Urinary bladder (tissue), 4 donors: ENCODE measurements around the gene HIBADH. TPM values are rescaled to one million over a fixed set of nuclear protein-coding genes. Genes with fewer than 3 reads are reported as not detected.
"Not testable (repeated sequence)": the region's sequence is repeated elsewhere in the genome, so short reads cannot be mapped to it uniquely, and the experiment has no call there.

ENCODE experiments used
- DNase-seq: peaks from one replicate; pipeline ENCODE4 v3.0.0-alpha.2; 2015; ENCODE audit errors: extremely low spot score
- H3K27ac ChIP-seq: one replicate; pipeline ENCODE4 v1.5.1; 2013; ENCODE audit warnings: low read depth, mild to moderate bottlenecking, moderate library complexity
- H3K36me3 ChIP-seq: one replicate; pipeline ENCODE4 v1.6.1; 2013; ENCODE audit warnings: mild to moderate bottlenecking, moderate library complexity; ENCODE audit not compliant: insufficient read depth
- H3K4me1 ChIP-seq: one replicate; pipeline ENCODE4 v1.6.1; 2013; ENCODE audit warnings: mild to moderate bottlenecking, moderate library complexity; ENCODE audit not compliant: insufficient read depth
- H3K4me3 ChIP-seq: one replicate; pipeline ENCODE4 v1.5.1; 2013; ENCODE audit warnings: low read depth, low read length
- WGBS: extraction: QIAGEN DNeasy Blood & Tissue Kit; methylation state at CpG from one replicate; pipeline ENCODE4 v1.1.7; 2013; 5-methylcytosine and 5-hydroxymethylcytosine counted together
- polyA plus RNA-seq: library from polyadenylated mRNA; stranded (reverse); fragments of 200-250 nt; gene quantifications from one replicate; pipeline ENCODE4 v1.2.3, GENCODE V29; 2013
- total RNA-seq: library from RNA; depleted of rRNA; stranded (reverse); fragments of >200 nt; gene quantifications from one replicate; pipeline ENCODE4 v1.2.3, GENCODE V29; 2014
- donor health status: healthy with polysubstance abuse.
- donor health status: healthy.

HIBADH gene
- total and polyA plus RNA-seq, 2 donors = 47.0 to 52.4 TPM

GRCh38 chr7:27639851-27640250 is 22.8 kb downstream of the HIBADH start:
- H3K4me3 ChIP-seq = no peak overlapping the region
- H3K4me1 ChIP-seq = no peaks in the 10 kb centered on the region
- 95% methylated on average over 6 of the region's 6 CpGs for WGBS
- H3K27ac ChIP-seq = no peak overlapping the region
- no peaks in the 10 kb centered on the region for H3K36me3 ChIP-seq
- DNase-seq = no peak

- H3K27ac ChIP-seq, H3K36me3 ChIP-seq, H3K4me3 ChIP-seq, DNase-seq, H3K4me1 ChIP-seq: not testable (repeated sequence)
- 97% methylated on average over 1 of the region's 1 CpG for WGBS
These were observed 23.6 kb downstream of the HIBADH start for GRCh38 chr7:27639048-27639447.

- no peak overlapping the region for H3K4me3 ChIP-seq
- peaks cover 2% of the 10 kb centered on the region for H3K36me3 ChIP-seq
- peaks cover 1% of the 10 kb centered on the region for H3K4me1 ChIP-seq
- H3K27ac ChIP-seq = no peak overlapping the region
- DNase-seq = peak; percentile 58
- WGBS = 84% methylated on average over 1 of the region's 1 CpG
These were observed 26.2 kb downstream of the HIBADH start for GRCh38 chr7:27636326-27637006.

- Histone ChIP-seq H3K4me3 (no peak overlapping the region), H3K36me3 (peaks cover 2% of the 10 kb centered on the region), H3K27ac (peak overlapping the region; percentile 23), H3K4me1 (peaks cover 1% of the 10 kb centered on the region)
- no peak for DNase-seq
- 56% methylated on average over 1 of the region's 1 CpG for WGBS
These were observed 27.0 kb downstream of the HIBADH start for GRCh38 chr7:27635728-27636127.

GRCh38 chr7:27634671-27635493 is 27.8 kb downstream of the HIBADH start:
- H3K27ac ChIP-seq = no peak overlapping the region
- peaks cover 1% of the 10 kb centered on the region for H3K4me1 ChIP-seq
- no peak for DNase-seq
- H3K36me3 ChIP-seq = peaks cover 5% of the 10 kb centered on the region
- H3K4me3 ChIP-seq = no peak overlapping the region
- WGBS = 69% methylated on average over 3 of the region's 3 CpGs

GRCh38 chr7:27633062-27633461 is 29.6 kb downstream of the HIBADH start:
- Histone ChIP-seq H3K4me3 (no peak overlapping the region), H3K4me1 (peaks cover 1% of the 10 kb centered on the region), H3K36me3 (peaks cover 5% of the 10 kb centered on the region), H3K27ac (no peak overlapping the region)
- DNase-seq = no peak
- WGBS = 78% methylated on average over 6 of the region's 6 CpGs

GRCh38 chr7:27631391-27631790 is 31.3 kb downstream of the HIBADH start:
- Histone ChIP-seq H3K4me1 (peaks cover 1% of the 10 kb centered on the region), H3K36me3 (peaks cover 5% of the 10 kb centered on the region), H3K27ac (no peak overlapping the region), H3K4me3 (no peak overlapping the region)
- 65% methylated on average over 1 of the region's 1 CpG for WGBS
- DNase-seq = no peak

GRCh38 chr7:27627146-27627545 is 35.5 kb downstream of the HIBADH start:
- no peak overlapping the region for H3K4me3 ChIP-seq
- no peak overlapping the region for H3K27ac ChIP-seq
- no peak for DNase-seq
- peaks cover 3% of the 10 kb centered on the region for H3K36me3 ChIP-seq
- 100% methylated on average over 1 of the region's 1 CpG for WGBS
- no peaks in the 10 kb centered on the region for H3K4me1 ChIP-seq

GRCh38 chr7:27619492-27619891 is 43.2 kb downstream of the HIBADH start:
- Histone ChIP-seq H3K4me1 (no peaks in the 10 kb centered on the region), H3K36me3 (peaks cover 1% of the 10 kb centered on the region), H3K27ac (no peak overlapping the region), H3K4me3 (no peak overlapping the region)
- DNase-seq = no peak
- WGBS = 0% methylated on average over 1 of the region's 1 CpG

- WGBS = 87% methylated on average over 9 of the region's 9 CpGs
- Histone ChIP-seq H3K27ac (no peak overlapping the region), H3K4me1 (no peaks in the 10 kb centered on the region), H3K36me3 (peaks cover 1% of the 10 kb centered on the region), H3K4me3 (no peak overlapping the region)
- DNase-seq = no peak
These were observed 44.9 kb downstream of the HIBADH start for GRCh38 chr7:27617651-27618381.

GRCh38 chr7:27616914-27617548 is 45.7 kb downstream of the HIBADH start:
- whole genome bisulfite sequencing = 68% methylated on average over 3 of the region's 3 CpGs
- Histone ChIP-seq H3K27ac (no peak overlapping the region), H3K4me3 (no peak overlapping the region), H3K36me3 (peaks cover 1% of the 10 kb centered on the region), H3K4me1 (no peaks in the 10 kb centered on the region)
- no peak for DNase-seq

- Histone ChIP-seq H3K4me1 (no peaks in the 10 kb centered on the region), H3K4me3 (no peak overlapping the region), H3K36me3 (peaks cover 1% of the 10 kb centered on the region), H3K27ac (no peak overlapping the region)
- 95% methylated on average over 2 of the region's 2 CpGs for WGBS
- DNase-seq = no peak
These were observed 46.5 kb downstream of the HIBADH start for GRCh38 chr7:27616186-27616491.

- WGBS = 87% methylated on average over 7 of the region's 7 CpGs
- H3K36me3 ChIP-seq = peaks cover 1% of the 10 kb centered on the region
These were observed 47.1 kb downstream of the HIBADH start for GRCh38 chr7:27615420-27616185.

More at GRCh38 chr7:27615420-27616185, 47.1 kb downstream of the HIBADH start:
- Histone ChIP-seq H3K4me1 (no peaks in the 10 kb centered on the region), H3K4me3 (no peak overlapping the region), H3K27ac (no peak overlapping the region)
- no peak for DNase-seq
